B cell (primary cell): ENCODE measurements around the gene CPNE2. TPM values are rescaled to one million over a fixed set of nuclear protein-coding genes. Genes with fewer than 3 reads are reported as not detected.
"Not testable (repeated sequence)": the region's sequence is repeated elsewhere in the genome, so short reads cannot be mapped to it uniquely, and the experiment has no call there.

Experiments
- ATAC-seq: fragments of 200-7000 bp; cut with Tn5 transposase; one replicate; pipeline ENCODE4 v1.10.0; 2021; ENCODE audit warnings: low read depth, mild to moderate bottlenecking, moderate number of reproducible peaks, moderate library complexity
- CTCF ChIA-PET: fragments of 350-600 bp; sonication (Branson Sonifier 250); formaldehyde crosslinking; loops from one replicate; lab custom pipeline; 2021; ENCODE audit warnings: antibody characterized with exemption, inconsistent platforms; lab: Charles Lee
- POLR2A ChIA-PET: fragments of 350-600 bp; sonication (Branson Sonifier 250); formaldehyde crosslinking; loops from one replicate; lab custom pipeline; 2021; ENCODE audit warnings: antibody characterized with exemption; lab: Charles Lee
- DNase-seq: peaks from one replicate; pipeline ENCODE4 v3.0.0; 2013
- H2AFZ ChIP-seq: 2 replicates; pipeline ENCODE4 v1.6.1; 2012; ENCODE audit warnings: mild to moderate bottlenecking, low read depth, low read length; ENCODE audit not compliant: insufficient read depth, poor library complexity, severe bottlenecking
- H3K27ac ChIP-seq, 2 donors: 1 replicate in 1 of 2; 2 replicates in 1 of 2; pipeline ENCODE4 v1.5.1; 2012 to 2013; ENCODE audit warnings: low read length in 2 of 2, mild to moderate bottlenecking in 2 of 2, moderate library complexity in 1 of 2
- H3K27me3 ChIP-seq, 4 experiments: fragments of 200-600 bp in 1 of 4; sonication (generic) in 1 of 4; replicated peaks in 1 of 4; 1 replicate in 2 of 4; 2 replicates in 2 of 4; pipeline versions ENCODE4 v1.6.1 to v1.7.0; 2013 to 2016; ENCODE audit warnings: low read length in 3 of 4, mild to moderate bottlenecking in 2 of 4, mixed read lengths in 1 of 4, moderate library complexity in 1 of 4; ENCODE audit not compliant: insufficient read depth in 4 of 4, control insufficient read depth in 3 of 4; ENCODE audit errors: control extremely low read depth in 1 of 4
- H3K36me3 ChIP-seq, 2 experiments: replicated peaks in 1 of 2; 1 replicate in 1 of 2; 2 replicates in 1 of 2; pipeline versions ENCODE4 v1.6.1 to v1.7.1; 2013; ENCODE audit warnings: low read length in 1 of 2; ENCODE audit not compliant: insufficient read depth in 2 of 2, control insufficient read depth in 1 of 2; ENCODE audit errors: control extremely low read depth in 1 of 2, extremely low read depth in 1 of 2
- H3K4me1 ChIP-seq, 2 donors: fragments of 200-600 bp in 1 of 2; sonication (generic) in 1 of 2; 1 replicate in 1 of 2; 2 replicates in 1 of 2; pipeline versions ENCODE4 v1.5.1 to v1.6.1; 2013 to 2017; ENCODE audit warnings: low read length in 2 of 2; ENCODE audit not compliant: control insufficient read depth in 2 of 2, insufficient read depth in 2 of 2
- H3K4me2 ChIP-seq: replicated peaks from 2 replicates; pipeline ENCODE3; 2012; ENCODE audit warnings: mild to moderate bottlenecking, low read depth, low read length; ENCODE audit not compliant: poor library complexity, severe bottlenecking
- H3K4me3 ChIP-seq, 5 experiments: fragments of 200-600 bp in 1 of 5; sonication (generic) in 1 of 5; 1 replicate in 3 of 5; 2 replicates in 2 of 5; pipeline versions ENCODE4 v1.5.1 to v1.7.0; 2011 to 2016; ENCODE audit warnings: low read length in 4 of 5, mild to moderate bottlenecking in 4 of 5, low read depth in 2 of 5, control low read depth in 1 of 5, moderate library complexity in 1 of 5; ENCODE audit not compliant: insufficient read depth in 1 of 5; ENCODE audit errors: control extremely low read depth in 1 of 5, extremely low read depth in 1 of 5
- H3K79me2 ChIP-seq: fragments of 200-600 bp; sonication (generic); one replicate; pipeline ENCODE4 v1.6.0; 2016; ENCODE audit warnings: low read length; ENCODE audit not compliant: control insufficient read depth, insufficient read depth
- H3K9ac ChIP-seq: fragments of 200-600 bp; sonication (generic); 2 replicates; pipeline ENCODE4 v1.6.1; 2017; ENCODE audit warnings: mild to moderate bottlenecking, low read length, moderate library complexity
- H3K9me3 ChIP-seq, 3 donors: one replicate each; pipeline versions ENCODE4 v1.6.1 to v1.7.1; 2013; ENCODE audit warnings: low read length in 2 of 3; ENCODE audit not compliant: control insufficient read depth in 2 of 3, insufficient read depth in 1 of 3; ENCODE audit errors: control extremely low read depth in 1 of 3
- H4K20me1 ChIP-seq: 2 replicates; pipeline ENCODE4 v1.6.0; 2012; ENCODE audit warnings: mild to moderate bottlenecking, low read length; ENCODE audit not compliant: insufficient read depth, control insufficient read depth, poor library complexity, severe bottlenecking
- H3K27ac Mint-ChIP-seq: one replicate; pipeline ENCODE4 v1.8.0; 2021; ENCODE audit warnings: mixed read lengths
- H3K27me3 Mint-ChIP-seq: one replicate; pipeline ENCODE4 v1.8.0; 2021; ENCODE audit warnings: mixed read lengths
- H3K4me1 Mint-ChIP-seq: one replicate; pipeline ENCODE4 v1.8.0; 2021; ENCODE audit warnings: mixed read lengths
- H3K4me3 Mint-ChIP-seq: one replicate; pipeline ENCODE4 v1.8.0; 2021; ENCODE audit warnings: mixed read lengths
- H3K9me3 Mint-ChIP-seq: one replicate; pipeline ENCODE4 v1.8.0; 2022; ENCODE audit warnings: mixed read lengths; ENCODE audit not compliant: insufficient read depth
- EZH2 ChIP-seq: IDR thresholded peaks from 2 replicates; pipeline ENCODE4 v1.6.1; 2012; ENCODE audit warnings: borderline replicate concordance, low read depth, mild to moderate bottlenecking, moderate library complexity, low read length; ENCODE audit not compliant: insufficient read depth, poor library complexity, severe bottlenecking
- WGBS: methylation state at CpG from one replicate; pipeline ENCODE4 v1.1.5; 2013; ENCODE audit warnings: missing lambda C conversion rate; ENCODE audit not compliant: insufficient coverage; 5-methylcytosine and 5-hydroxymethylcytosine counted together
- intact Hi-C: fragments of 100-400 bp; cut with micrococcal nuclease; formaldehyde crosslinking; loops from one replicate; pipeline ENCODE4 v1.10.0; 2022
- polyA plus RNA-seq: library from polyadenylated mRNA; depleted of rRNA; stranded (reverse); fragments of >200 nt; gene quantifications from 2 replicates; pipeline ENCODE4 v1.2.3, GENCODE V29; 2012
- total RNA-seq, 2 donors: library from RNA; stranded (reverse); fragments of 120-200 nt in 1 of 2; gene quantifications; 1 replicate in 1 of 2; 2 replicates in 1 of 2; pipeline versions ENCODE4 v1.2.3 to v1.2.4, GENCODE V29; 2013 to 2022
- TF ChIP-seq, protein P1 (sequence below): fragments of 200-600 bp; IDR thresholded peaks from one replicate; pipeline ENCODE4 v1.8.0; 2022; ENCODE audit warnings: antibody characterized with exemption, mild to moderate bottlenecking

CPNE2 gene
- total and polyA plus RNA-seq, 2 donors (not counting 1 experiment from before 2014, with no cell fraction given), result 1.5 to 2.9 TPM

GRCh38 chr16:57098188-57098841 lies 5.9 kb downstream of the CPNE2 start:
- H3K27ac Mint-ChIP-seq, result no peak overlapping the region
- Histone ChIP-seq H4K20me1 (no peaks in the 10 kb centered on the region), H3K4me2 (no peak overlapping the region), H3K4me3 (no peak overlapping the region), H3K9me3 (no peaks in the 10 kb centered on the region), H3K79me2 (no peaks in the 10 kb centered on the region), H3K27me3 (peaks cover 0 to 25% (median 7%) of the 10 kb centered on the region in 4 experiments), H3K27ac (no peak overlapping the region), H3K36me3 (no peaks in the 10 kb centered on the region), H3K4me1 (peaks cover 4% of the 10 kb centered on the region in 2 donors), H3K9ac (no peak overlapping the region), H2AFZ (no peak overlapping the region)
- H3K4me3 Mint-ChIP-seq, result no peak overlapping the region
- peaks cover 26% of the 10 kb centered on the region for H3K27me3 Mint-ChIP-seq
- no peak for ATAC-seq
- intact Hi-C loops, result no loop called here
- DNase-seq, result no peak
- ChIA-PET CTCF (no interaction called here), POLR2A (no interaction called here)
- peaks cover 4% of the 10 kb centered on the region for H3K4me1 Mint-ChIP-seq
- H3K9me3 Mint-ChIP-seq, result no peaks in the 10 kb centered on the region
- WGBS, result 75% methylated on average over 13 of the region's 14 CpGs
- TF ChIP-seq, protein P1, sequence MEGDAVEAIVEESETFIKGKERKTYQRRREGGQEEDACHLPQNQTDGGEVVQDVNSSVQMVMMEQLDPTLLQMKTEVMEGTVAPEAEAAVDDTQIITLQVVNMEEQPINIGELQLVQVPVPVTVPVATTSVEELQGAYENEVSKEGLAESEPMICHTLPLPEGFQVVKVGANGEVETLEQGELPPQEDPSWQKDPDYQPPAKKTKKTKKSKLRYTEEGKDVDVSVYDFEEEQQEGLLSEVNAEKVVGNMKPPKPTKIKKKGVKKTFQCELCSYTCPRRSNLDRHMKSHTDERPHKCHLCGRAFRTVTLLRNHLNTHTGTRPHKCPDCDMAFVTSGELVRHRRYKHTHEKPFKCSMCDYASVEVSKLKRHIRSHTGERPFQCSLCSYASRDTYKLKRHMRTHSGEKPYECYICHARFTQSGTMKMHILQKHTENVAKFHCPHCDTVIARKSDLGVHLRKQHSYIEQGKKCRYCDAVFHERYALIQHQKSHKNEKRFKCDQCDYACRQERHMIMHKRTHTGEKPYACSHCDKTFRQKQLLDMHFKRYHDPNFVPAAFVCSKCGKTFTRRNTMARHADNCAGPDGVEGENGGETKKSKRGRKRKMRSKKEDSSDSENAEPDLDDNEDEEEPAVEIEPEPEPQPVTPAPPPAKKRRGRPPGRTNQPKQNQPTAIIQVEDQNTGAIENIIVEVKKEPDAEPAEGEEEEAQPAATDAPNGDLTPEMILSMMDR, result no peak
- TF ChIP-seq EZH2, result no peak

- H3K9me3 Mint-ChIP-seq, DNase-seq, H4K20me1 ChIP-seq, H3K4me3 ChIP-seq, H3K36me3 ChIP-seq, H3K4me3 Mint-ChIP-seq, H3K27ac Mint-ChIP-seq, H2AFZ ChIP-seq, H3K9me3 ChIP-seq, H3K4me2 ChIP-seq, H3K79me2 ChIP-seq, ATAC-seq, H3K4me1 ChIP-seq, intact Hi-C loops, H3K27ac ChIP-seq, POLR2A ChIA-PET, H3K4me1 Mint-ChIP-seq, H3K9ac ChIP-seq, H3K27me3 ChIP-seq: not testable (repeated sequence)
- H3K27me3 Mint-ChIP-seq, result peaks cover 13% of the 10 kb centered on the region
- 73% methylated on average over 5 of the region's 6 CpGs for WGBS
- CTCF ChIA-PET, result interaction anchor here (0.6 to 2.1 kb wide), 2 partner anchors 16 to 305 kb away, joined by 3 to 10 read pairs; no protein-coding TSS in a partner anchor
These were observed 7.6 kb downstream of the CPNE2 start for GRCh38 chr16:57099965-57100364.
